Heart left ventricle (tissue), 16 donors: Measurements from ENCODE around the gene DCAF5. TPM values are rescaled to one million over a fixed set of nuclear protein-coding genes. Genes with fewer than 3 reads are reported as not detected.

Experiments
- ATAC-seq, 4 donors: fragments of 200-7000 bp; cut with Tn5 transposase; one replicate each; pipeline ENCODE4 v1.9.1; 2020 to 2022; ENCODE audit warnings: moderate library complexity in 4 of 4, mild to moderate bottlenecking in 3 of 4, moderate number of reproducible peaks in 1 of 4
- DNase-seq, 5 donors: peaks; one replicate each; pipeline ENCODE4 v3.0.0-alpha.2; 2020
- H3K27ac ChIP-seq, 12 donors: fragments of 200-600 bp; sonication (generic) in 4 of 12; one replicate each; pipeline versions ENCODE4 v1.5.0 to v1.8.0; 2016 to 2022; ENCODE audit warnings: mild to moderate bottlenecking in 2 of 12
- H3K27me3 ChIP-seq, 9 donors: fragments of 200-600 bp; sonication (generic) in 2 of 9; one replicate each; pipeline versions ENCODE4 v1.5.1 to v1.8.0; 2016 to 2022; ENCODE audit warnings: mild to moderate bottlenecking in 3 of 9
- H3K36me3 ChIP-seq, 9 donors: fragments of 200-600 bp; sonication (generic) in 2 of 9; one replicate each; pipeline versions ENCODE4 v1.5.0 to v1.8.0; 2018 to 2022; ENCODE audit warnings: mild to moderate bottlenecking in 2 of 9
- H3K4me1 ChIP-seq, 12 donors: fragments of 200-600 bp; sonication (generic) in 4 of 12; one replicate each; pipeline versions ENCODE4 v1.5.0 to v1.8.0; 2016 to 2022; ENCODE audit warnings: mild to moderate bottlenecking in 3 of 12
- H3K4me3 ChIP-seq, 12 donors: fragments of 200-600 bp; sonication (generic) in 4 of 12; one replicate each; pipeline versions ENCODE4 v1.5.0 to v1.8.0; 2017 to 2022; ENCODE audit warnings: mild to moderate bottlenecking in 9 of 12, moderate library complexity in 4 of 12
- H3K9me3 ChIP-seq, 12 donors: fragments of 200-600 bp; sonication (generic) in 4 of 12; one replicate each; pipeline versions ENCODE4 v1.5.0 to v1.8.0; 2016 to 2022; ENCODE audit warnings: mild to moderate bottlenecking in 1 of 12
- CTCF ChIP-seq, 12 donors: fragments of 200-600 bp; sonication (generic) in 4 of 12; IDR thresholded peaks; one replicate each; pipeline versions ENCODE4 v1.5.0 to v1.8.0; 2018 to 2022; ENCODE audit warnings: antibody characterized with exemption in 12 of 12, mild to moderate bottlenecking in 5 of 12
- POLR2A ChIP-seq, 2 donors: fragments of 450-650 bp; IDR thresholded peaks; one replicate each; pipeline ENCODE4 v1.6.1; 2017; ENCODE audit warnings: antibody characterized with exemption in 2 of 2, mild to moderate bottlenecking in 2 of 2, moderate library complexity in 2 of 2
- WGBS, 4 donors: extraction: QIAGEN DNeasy Blood & Tissue Kit in 2 of 4; methylation state at CpG; one replicate each; pipeline versions ENCODE4 v1.1.5 to v1.1.7; 2013 to 2018; 5-methylcytosine and 5-hydroxymethylcytosine counted together
- intact Hi-C, 10 donors: fragments of 100-400 bp; cut with DNase I; formaldehyde crosslinking; loops; one replicate each; pipeline versions ENCODE4 v1.11.1 to v1.14.2; 2022
- long read RNA-seq, 3 donors: library from polyadenylated mRNA; unstranded; transcript quantifications; one replicate each; pipeline ENCODE4 v2.0.0, GENCODE V29; 2020 to 2021
- polyA plus RNA-seq, 2 donors: library from polyadenylated mRNA; stranded (reverse); fragments of 200-250 nt; gene quantifications; one replicate each; pipeline ENCODE4 v1.2.3, GENCODE V29; 2013
- total RNA-seq, 9 donors: library from RNA; depleted of rRNA in 2 of 9; stranded (reverse); fragments of >200 nt in 2 of 9; fragmentation: NEBNext Ultra II Directional in 3 of 9; extraction: Animal tissue kit (Norgen Biotek cat#: 25700) in 3 of 9; gene quantifications; one replicate each; pipeline versions ENCODE4 v1.1.0 to v1.2.4, GENCODE V29; 2016 to 2023
- donor health status: ischemic (EF 13 %, LVEDD 7.1; RV severe dilation, severe dysfunction).
- donor health status: healthy with polysubstance abuse.
- donor health status: DM: no; HTN: yes; CAD: no.
- donor health status: DM: no; HTN: no; CAD: no.
- donor health status: ischemic (EF 25% LVEDD 6.9; RV normal size, moderate dysfunction).
- donor health status: ischemic (EF 25% LVEDD 5.7; RV mildly dilated, moderate dysfunction).
- donor health status: healthy.
- donor health status: DM: yes; HTN: yes; CAD: no.
- donor health status: ischemic (EF 35%, LVEDD 5.7; RV mildly dilated, moderate dysfunction).
- donor health status: nonischemic (EF 11% LVEDD 7.7; RV severe dilation, severe dysfunction).
- donor health status: DM: yes; HTN: yes; CAD: no.
- donor health status: PGD.
- donor health status: ischemic (EF 29% LVEDD 5.4; RV normal size, mild dysfunction).
- donor health status: nonischemic (EF 23%, LVEDD 6.1; RV moderate dilation, normal function).

Gene DCAF5
- total RNA-seq (10 to 100 TPM; 44.8 to 71.7 (median 58.8) TPM), polyA plus RNA-seq (10 to 100 TPM; 16.8 to 38.9 TPM)
- long read RNA-seq, donor 1, full-length matches to known transcripts, result 6 of 38 reads
- long read RNA-seq, donor 1, partial matches to known transcripts, result 4 of 38 reads
- long read RNA-seq, donor 1, other reads (novel, unspliced or antisense), result 28 of 38 reads
- long read RNA-seq, donor 2, full-length matches to known transcripts, result 38 of 107 reads
- long read RNA-seq, donor 2, partial matches to known transcripts, result 10 of 107 reads
- long read RNA-seq, donor 2, other reads (novel, unspliced or antisense), result 59 of 107 reads
- long read RNA-seq, donor 3, full-length matches to known transcripts, result 12 of 43 reads
- long read RNA-seq, donor 3, partial matches to known transcripts, result 1 of 43 reads
- long read RNA-seq, donor 3, other reads (novel, unspliced or antisense), result 30 of 43 reads

GRCh38 chr14:69152902-69153151 lies at the start of gene DCAF5:
TSS of gene DCAF5 (minus strand) at chr14:69153119. CDS start at chr14:69152978, 141 bp downstream.
- TF ChIP-seq POLR2A (IDR thresholded peaks at IDR 0.05) (no peak), CTCF (IDR thresholded peaks at IDR 0.05) (no peak)
- peak in 1 of 4 donors; percentile 92 for ATAC-seq
- intact Hi-C loops, result loop anchor here in 7 of 10 donors (2.0 to 10.0 kb wide), 6 partner anchors 22 to 212 kb away; partner anchors contain the start of gene EXD2 (in 5 of the 7)
- 0 to 1% (median 0%) methylated on average over 9 to 26 of the region's 26 CpGs for WGBS, 4 donors
- peak within 1 kb of the TSS; percentile 81 to 99 (median 96) for H3K27ac ChIP-seq
- peaks cover 9 to 41% (median 27%) of the 10 kb centered on the region in 12 donors for H3K4me1 ChIP-seq
- no peaks in the 10 kb centered on the region for H3K27me3 ChIP-seq
- H3K36me3 ChIP-seq, result peaks cover 0 to 15% (median 13%) of the 10 kb centered on the region in 9 donors
- DNase-seq, result peak in 1 of 5 donors; percentile 96
- H3K9me3 ChIP-seq, result no peaks in the 10 kb centered on the region
- H3K4me3 ChIP-seq, result peak within 1 kb of the TSS; percentile 74 to 97 (median 90)

GRCh38 chr14:69199786-69200185 lies 46.9 kb upstream of the DCAF5 start:
- no peak overlapping the region for H3K4me3 ChIP-seq
- no peaks in the 10 kb centered on the region for H3K9me3 ChIP-seq
- 90 to 93% (median 92%) methylated on average over 10 of the region's 10 CpGs for WGBS, 4 donors
- no peaks in the 10 kb centered on the region for H3K27me3 ChIP-seq
- ATAC-seq, result no peak
- H3K4me1 ChIP-seq, result no peaks in the 10 kb centered on the region
- peaks cover 0 to 9% (median 0%) of the 10 kb centered on the region in 9 donors for H3K36me3 ChIP-seq
- intact Hi-C loops, result no loop called here
- H3K27ac ChIP-seq, result no peak overlapping the region
- DNase-seq, result no peak
- TF ChIP-seq POLR2A (IDR thresholded peaks at IDR 0.05) (no peak), CTCF (IDR thresholded peaks at IDR 0.05) (no peak)

- 89 to 92% (median 91%) methylated on average over 5 of the region's 5 CpGs for whole genome bisulfite sequencing, 4 donors
- Histone ChIP-seq H3K9me3 (no peaks in the 10 kb centered on the region), H3K4me3 (no peak overlapping the region), H3K4me1 (peaks cover 0 to 12% (median 6%) of the 10 kb centered on the region in 12 donors), H3K27me3 (no peaks in the 10 kb centered on the region), H3K27ac (no peak overlapping the region), H3K36me3 (no peaks in the 10 kb centered on the region)
- TF ChIP-seq POLR2A (IDR thresholded peaks at IDR 0.05), result no peak
- TF ChIP-seq CTCF (IDR thresholded peaks at IDR 0.05), result no peak
- ATAC-seq (no peak), DNase-seq (no peak)
- intact Hi-C loops, result loop anchor here in 2 of 10 donors (5.0 kb wide), 1 partner anchor 41 kb away; the partner anchor contains the start of gene DCAF5 (in 2 of the 2)
Measured at GRCh38 chr14:69193721-69194120, 40.8 kb upstream of the DCAF5 start.

GRCh38 chr14:69191340-69192111 lies 38.6 kb upstream of the DCAF5 start, which contains the start of gene EXD2:
TSS of gene EXD2 (plus strand) at chr14:69191498. CDS start at chr14:69209471, 17,973 bp downstream.
- no peaks in the 10 kb centered on the region for H3K36me3 ChIP-seq
- peak; percentile 87 to 92 (median 90) for DNase-seq
- H3K27ac ChIP-seq, result peak within 1 kb of the TSS in 11 of 12 donors; percentile 42 to 87 (median 71)
- WGBS, 4 donors, result 0 to 2% (median 1%) methylated on average over 24 to 58 of the region's 58 CpGs
- no peak for TF ChIP-seq POLR2A (IDR thresholded peaks at IDR 0.05)
- no peak for TF ChIP-seq CTCF (IDR thresholded peaks at IDR 0.05)
- peak within 1 kb of the TSS; percentile 71 to 98 (median 80) for H3K4me3 ChIP-seq
- H3K27me3 ChIP-seq, result no peaks in the 10 kb centered on the region
- no peaks in the 10 kb centered on the region for H3K9me3 ChIP-seq
- peak; percentile 97 to 99 (median 99) for ATAC-seq
- intact Hi-C loops, result loop anchor here in 5 of 10 donors (2.0 to 5.0 kb wide), 2 partner anchors 39 kb away; partner anchors contain the start of gene DCAF5 (in 5 of the 5)
- peaks cover 0 to 12% (median 6%) of the 10 kb centered on the region in 12 donors for H3K4me1 ChIP-seq
